ENCODE measurements around the gene BSX. TPM values are rescaled to one million over a fixed set of nuclear protein-coding genes. Genes with fewer than 3 reads are reported as not detected.

BSX gene
- total RNA-seq (2022; extraction: Qiagen RNA extraction): not detected in 5 replicates

GRCh38 chr11:122981388-122982264, at the start of gene BSX:
BSX (minus strand) TSS chr11:122981834; CDS start chr11:122981671, 163 bp downstream.

Other genes starting within 250 kb of the BSX start
- gene CRTAM, start 143.3 kb downstream of the BSX start, total RNA-seq (2022; extraction: Qiagen RNA extraction): 0.11 TPM in 1 of 5 replicates, not detected in the others
- 3.2 to 4.3 TPM (median 3.3 TPM) in 5 replicates for gene JHY, start 99.1 kb downstream of the BSX start, total RNA-seq (2022; extraction: Qiagen RNA extraction)
- gene HSPA8, start 80.3 kb upstream of the BSX start, total RNA-seq (2022; extraction: Qiagen RNA extraction): 1,414 to 2,039 TPM (median 1,628 TPM) in 5 replicates
- gene CLMP, start 213.4 kb upstream of the BSX start, total RNA-seq (2022; extraction: Qiagen RNA extraction): 15.2 to 30.3 TPM (median 25.1 TPM) in 5 replicates

All from A549 treated with CORT108297 at 1 μM for 4 hours (cell line).